Loucy (cell line): ENCODE measurements around the gene KIF14.
A peak's percentile ranks its signal among the peaks of the same experiment; 100 is the strongest.

Source experiments
- EZH2phosphoT487 ChIP-seq: fragments of 200-600 bp; IDR thresholded peaks from 2 replicates; pipeline ENCODE4 v1.6.1; 2018; ENCODE audit warnings: antibody characterized with exemption, mild to moderate bottlenecking, moderate library complexity, borderline replicate concordance
- TF ChIP-seq, protein P1 (sequence below): fragments of 200-600 bp; sonication (generic); conservative IDR thresholded peaks from 2 replicates; pipeline ENCODE4 v1.5.1; 2014; ENCODE audit warnings: mild to moderate bottlenecking, antibody characterized with exemption, low read length

- TF ChIP-seq, protein P1, sequence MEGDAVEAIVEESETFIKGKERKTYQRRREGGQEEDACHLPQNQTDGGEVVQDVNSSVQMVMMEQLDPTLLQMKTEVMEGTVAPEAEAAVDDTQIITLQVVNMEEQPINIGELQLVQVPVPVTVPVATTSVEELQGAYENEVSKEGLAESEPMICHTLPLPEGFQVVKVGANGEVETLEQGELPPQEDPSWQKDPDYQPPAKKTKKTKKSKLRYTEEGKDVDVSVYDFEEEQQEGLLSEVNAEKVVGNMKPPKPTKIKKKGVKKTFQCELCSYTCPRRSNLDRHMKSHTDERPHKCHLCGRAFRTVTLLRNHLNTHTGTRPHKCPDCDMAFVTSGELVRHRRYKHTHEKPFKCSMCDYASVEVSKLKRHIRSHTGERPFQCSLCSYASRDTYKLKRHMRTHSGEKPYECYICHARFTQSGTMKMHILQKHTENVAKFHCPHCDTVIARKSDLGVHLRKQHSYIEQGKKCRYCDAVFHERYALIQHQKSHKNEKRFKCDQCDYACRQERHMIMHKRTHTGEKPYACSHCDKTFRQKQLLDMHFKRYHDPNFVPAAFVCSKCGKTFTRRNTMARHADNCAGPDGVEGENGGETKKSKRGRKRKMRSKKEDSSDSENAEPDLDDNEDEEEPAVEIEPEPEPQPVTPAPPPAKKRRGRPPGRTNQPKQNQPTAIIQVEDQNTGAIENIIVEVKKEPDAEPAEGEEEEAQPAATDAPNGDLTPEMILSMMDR, result peak; percentile 54
- TF ChIP-seq EZH2phosphoT487, result no peak
Measured at GRCh38 chr1:200556002-200556401, 64.5 kb downstream of the KIF14 start.
